ENCODE results near the gene FAF1. TPM values are rescaled to one million over a fixed set of nuclear protein-coding genes. Genes with fewer than 3 reads are reported as not detected.

FAF1 gene
- total RNA-seq, 4 donors from 2014 or later = 25.1 to 74.6 (median 37.2) TPM

- Histone ChIP-seq H3K27me3 (peaks cover 3% of the 10 kb centered on the region), H3K27ac (peak overlapping the region; percentile 16 to 95 (median 92)), H3K36me3 (no peaks in the 10 kb centered on the region), H3K9me3 (no peaks in the 10 kb centered on the region), H3K4me3 (no peak overlapping the region), H3K4me1 (peaks cover 0 to 18% (median 5%) of the 10 kb centered on the region in 4 donors)
- 75 to 87% methylated on average over 1 of the region's 1 CpG for WGBS, 2 donors (ENCODE audit: low coverage in 1 of 2)
- intact Hi-C loops (cut with DNase I; ENCODE audit: low total_unique reads) (no loop called here), in situ Hi-C loops (cut with MboI; ENCODE audit: low pct_ligation_motif_present in 1 of 4, low pct_unique_long_range_greater_than_20kb in 1 of 4, low sequenced_read_pairs in 3 of 4) (no loop called here)
- TF ChIP-seq POLR2A (IDR thresholded peaks at IDR 0.05) (no peak), POLR2AphosphoS5 (IDR thresholded peaks at IDR 0.05) (no peak), EP300 (IDR thresholded peaks at IDR 0.05; ENCODE audit: low read depth) (no peak), CTCF (IDR thresholded peaks at IDR 0.05) (no peak)
- no peak for DNase-seq
Measured at GRCh38 chr1:50979937-50980336, 19.9 kb upstream of the FAF1 start.

GRCh38 chr1:50978852-50979781, 19.1 kb upstream of the FAF1 start:
- in situ Hi-C loops (cut with MboI; ENCODE audit: low pct_ligation_motif_present in 1 of 4, low pct_unique_long_range_greater_than_20kb in 1 of 4, low sequenced_read_pairs in 3 of 4) (no loop called here), intact Hi-C loops (cut with DNase I; ENCODE audit: low total_unique reads) (no loop called here)
- Histone ChIP-seq H3K36me3 (no peaks in the 10 kb centered on the region), H3K27ac (peak overlapping the region; percentile 88 to 95 (median 94)), H3K9me3 (no peaks in the 10 kb centered on the region), H3K27me3 (no peaks in the 10 kb centered on the region), H3K4me1 (peaks cover 0 to 18% (median 5%) of the 10 kb centered on the region in 4 donors), H3K4me3 (peak overlapping the region; percentile 65 to 77 (median 75))
- no peak for TF ChIP-seq CTCF (IDR thresholded peaks at IDR 0.05)
- no peak for TF ChIP-seq EP300 (IDR thresholded peaks at IDR 0.05; ENCODE audit: low read depth)
- TF ChIP-seq POLR2AphosphoS5 (IDR thresholded peaks at IDR 0.05) = no peak
- no peak for TF ChIP-seq POLR2A (IDR thresholded peaks at IDR 0.05)
- WGBS, 2 donors (ENCODE audit: low coverage in 1 of 2) = 29 to 37% methylated on average over 7 to 10 of the region's 10 CpGs
- peak; percentile 28 for DNase-seq

GRCh38 chr1:50978144-50978851, 18.2 kb upstream of the FAF1 start:
- Histone ChIP-seq H3K4me1 (peaks cover 0 to 22% (median 5%) of the 10 kb centered on the region in 4 donors), H3K27me3 (no peaks in the 10 kb centered on the region), H3K27ac (peak overlapping the region; percentile 88 to 95 (median 94)), H3K9me3 (no peaks in the 10 kb centered on the region), H3K4me3 (peak overlapping the region; percentile 65 to 77 (median 75)), H3K36me3 (no peaks in the 10 kb centered on the region)
- WGBS, 2 donors (ENCODE audit: low coverage in 1 of 2) = 0 to 2% methylated on average over 2 to 37 of the region's 42 CpGs
- intact Hi-C loops (cut with DNase I; ENCODE audit: low total_unique reads) = no loop called here
- DNase-seq = peak; percentile 70
- in situ Hi-C loops (cut with MboI; ENCODE audit: low pct_ligation_motif_present in 1 of 4, low pct_unique_long_range_greater_than_20kb in 1 of 4, low sequenced_read_pairs in 3 of 4) = no loop called here
- TF ChIP-seq POLR2A (IDR thresholded peaks at IDR 0.05) = peak; percentile 43
- no peak for TF ChIP-seq EP300 (IDR thresholded peaks at IDR 0.05; ENCODE audit: low read depth)
- TF ChIP-seq POLR2AphosphoS5 (IDR thresholded peaks at IDR 0.05) = peak in 1 of 3 donors; percentile 33

GRCh38 chr1:50977575-50978143, 17.6 kb upstream of the FAF1 start:
- peaks cover 0 to 27% (median 5%) of the 10 kb centered on the region in 4 donors for H3K4me1 ChIP-seq
- peak; percentile 58 for DNase-seq
- H3K36me3 ChIP-seq = no peaks in the 10 kb centered on the region
- intact Hi-C loops (cut with DNase I; ENCODE audit: low total_unique reads) (no loop called here), in situ Hi-C loops (cut with MboI; ENCODE audit: low pct_ligation_motif_present in 1 of 4, low pct_unique_long_range_greater_than_20kb in 1 of 4, low sequenced_read_pairs in 3 of 4) (no loop called here)
- H3K4me3 ChIP-seq = peak overlapping the region; percentile 74 to 81 (median 76)
- peak overlapping the region; percentile 88 to 95 (median 94) for H3K27ac ChIP-seq
- no peaks in the 10 kb centered on the region for H3K27me3 ChIP-seq
- TF ChIP-seq POLR2AphosphoS5 (IDR thresholded peaks at IDR 0.05) = peak in 1 of 3 donors; percentile 13
- no peak for TF ChIP-seq CTCF (IDR thresholded peaks at IDR 0.05)
- 0 to 2% methylated on average over 13 to 20 of the region's 63 CpGs for whole genome bisulfite sequencing, 2 donors (ENCODE audit: low coverage in 1 of 2)
- no peaks in the 10 kb centered on the region for H3K9me3 ChIP-seq

All from transverse colon (tissue), 4 donors.